WTC11 (cell line): ENCODE results near the gene CHRNA4.

Source experiments
- CREM ChIP-seq: sonication (generic); formaldehyde crosslinking; IDR thresholded peaks from 2 replicates; pipeline ENCODE4 v1.8.1; 2022; ENCODE audit warnings: mild to moderate bottlenecking, missing genetic modification reagents, moderate library complexity
- ELF4 ChIP-seq: sonication (generic); formaldehyde crosslinking; IDR thresholded peaks from 2 replicates; pipeline ENCODE4 v1.8.1; 2022; ENCODE audit warnings: low read depth, mild to moderate bottlenecking, moderate library complexity, missing genetic modification reagents
- ESRRA ChIP-seq: sonication (generic); formaldehyde crosslinking; IDR thresholded peaks from 2 replicates; pipeline ENCODE4 v1.8.1; 2022; ENCODE audit warnings: mild to moderate bottlenecking, missing genetic modification reagents, borderline replicate concordance
- NFE2L1 ChIP-seq: sonication (generic); formaldehyde crosslinking; IDR thresholded peaks from 2 replicates; pipeline ENCODE4 v1.8.1; 2023; ENCODE audit warnings: missing genetic modification reagents
- NR3C1 ChIP-seq: sonication (generic); formaldehyde crosslinking; conservative IDR thresholded peaks from 2 replicates; pipeline ENCODE4 v1.8.1; 2023; ENCODE audit warnings: low read depth, mild to moderate bottlenecking, missing genetic modification reagents
- ZNF232 ChIP-seq: sonication (generic); formaldehyde crosslinking; IDR thresholded peaks from 2 replicates; pipeline ENCODE4 v1.8.0; 2022; ENCODE audit warnings: mild to moderate bottlenecking, missing genetic modification reagents
- TF ChIP-seq, protein P1 (sequence below): fragments of 200-600 bp; IDR thresholded peaks from 2 replicates; pipeline ENCODE4 v1.8.0; 2022; ENCODE audit warnings: antibody characterized with exemption
- TF ChIP-seq, protein P2 (sequence below): sonication (generic); formaldehyde crosslinking; IDR thresholded peaks from 2 replicates; pipeline ENCODE4 v1.8.1; 2023; ENCODE audit warnings: mild to moderate bottlenecking, missing genetic modification reagents, borderline replicate concordance

- TF ChIP-seq, protein P1, sequence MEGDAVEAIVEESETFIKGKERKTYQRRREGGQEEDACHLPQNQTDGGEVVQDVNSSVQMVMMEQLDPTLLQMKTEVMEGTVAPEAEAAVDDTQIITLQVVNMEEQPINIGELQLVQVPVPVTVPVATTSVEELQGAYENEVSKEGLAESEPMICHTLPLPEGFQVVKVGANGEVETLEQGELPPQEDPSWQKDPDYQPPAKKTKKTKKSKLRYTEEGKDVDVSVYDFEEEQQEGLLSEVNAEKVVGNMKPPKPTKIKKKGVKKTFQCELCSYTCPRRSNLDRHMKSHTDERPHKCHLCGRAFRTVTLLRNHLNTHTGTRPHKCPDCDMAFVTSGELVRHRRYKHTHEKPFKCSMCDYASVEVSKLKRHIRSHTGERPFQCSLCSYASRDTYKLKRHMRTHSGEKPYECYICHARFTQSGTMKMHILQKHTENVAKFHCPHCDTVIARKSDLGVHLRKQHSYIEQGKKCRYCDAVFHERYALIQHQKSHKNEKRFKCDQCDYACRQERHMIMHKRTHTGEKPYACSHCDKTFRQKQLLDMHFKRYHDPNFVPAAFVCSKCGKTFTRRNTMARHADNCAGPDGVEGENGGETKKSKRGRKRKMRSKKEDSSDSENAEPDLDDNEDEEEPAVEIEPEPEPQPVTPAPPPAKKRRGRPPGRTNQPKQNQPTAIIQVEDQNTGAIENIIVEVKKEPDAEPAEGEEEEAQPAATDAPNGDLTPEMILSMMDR = no peak
- TF ChIP-seq NR3C1 = no peak
- no peak for TF ChIP-seq CREM
- TF ChIP-seq, protein P2, sequence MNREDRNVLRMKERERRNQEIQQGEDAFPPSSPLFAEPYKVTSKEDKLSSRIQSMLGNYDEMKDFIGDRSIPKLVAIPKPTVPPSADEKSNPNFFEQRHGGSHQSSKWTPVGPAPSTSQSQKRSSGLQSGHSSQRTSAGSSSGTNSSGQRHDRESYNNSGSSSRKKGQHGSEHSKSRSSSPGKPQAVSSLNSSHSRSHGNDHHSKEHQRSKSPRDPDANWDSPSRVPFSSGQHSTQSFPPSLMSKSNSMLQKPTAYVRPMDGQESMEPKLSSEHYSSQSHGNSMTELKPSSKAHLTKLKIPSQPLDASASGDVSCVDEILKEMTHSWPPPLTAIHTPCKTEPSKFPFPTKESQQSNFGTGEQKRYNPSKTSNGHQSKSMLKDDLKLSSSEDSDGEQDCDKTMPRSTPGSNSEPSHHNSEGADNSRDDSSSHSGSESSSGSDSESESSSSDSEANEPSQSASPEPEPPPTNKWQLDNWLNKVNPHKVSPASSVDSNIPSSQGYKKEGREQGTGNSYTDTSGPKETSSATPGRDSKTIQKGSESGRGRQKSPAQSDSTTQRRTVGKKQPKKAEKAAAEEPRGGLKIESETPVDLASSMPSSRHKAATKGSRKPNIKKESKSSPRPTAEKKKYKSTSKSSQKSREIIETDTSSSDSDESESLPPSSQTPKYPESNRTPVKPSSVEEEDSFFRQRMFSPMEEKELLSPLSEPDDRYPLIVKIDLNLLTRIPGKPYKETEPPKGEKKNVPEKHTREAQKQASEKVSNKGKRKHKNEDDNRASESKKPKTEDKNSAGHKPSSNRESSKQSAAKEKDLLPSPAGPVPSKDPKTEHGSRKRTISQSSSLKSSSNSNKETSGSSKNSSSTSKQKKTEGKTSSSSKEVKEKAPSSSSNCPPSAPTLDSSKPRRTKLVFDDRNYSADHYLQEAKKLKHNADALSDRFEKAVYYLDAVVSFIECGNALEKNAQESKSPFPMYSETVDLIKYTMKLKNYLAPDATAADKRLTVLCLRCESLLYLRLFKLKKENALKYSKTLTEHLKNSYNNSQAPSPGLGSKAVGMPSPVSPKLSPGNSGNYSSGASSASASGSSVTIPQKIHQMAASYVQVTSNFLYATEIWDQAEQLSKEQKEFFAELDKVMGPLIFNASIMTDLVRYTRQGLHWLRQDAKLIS (CRISPR knock-in tag) = no peak
- no peak for TF ChIP-seq ELF4 (CRISPR knock-in tag)
- TF ChIP-seq ESRRA (CRISPR knock-in tag) = no peak
- no peak for TF ChIP-seq ZNF232
- no peak for TF ChIP-seq NFE2L1 (CRISPR knock-in tag)
Observed at GRCh38 chr20:63326314-63327230, 34.6 kb downstream of the CHRNA4 start.
